HEK293T (cell line): Measurements from ENCODE around the gene CLDN19.

ENCODE experiments used
- ARNT ChIP-seq: fragments of 450-650 bp; IDR thresholded peaks from 2 replicates; pipeline ENCODE4 v1.6.1; 2017; ENCODE audit warnings: mild to moderate bottlenecking
- FOXA1 ChIP-seq: fragments of 450-650 bp; IDR thresholded peaks from 2 replicates; pipeline ENCODE4 v1.6.1; 2016; ENCODE audit warnings: mild to moderate bottlenecking
- LEF1 ChIP-seq: fragments of 450-650 bp; IDR thresholded peaks from 2 replicates; pipeline ENCODE4 v1.6.1; 2017; ENCODE audit warnings: mild to moderate bottlenecking, borderline replicate concordance
- NFRKB ChIP-seq: fragments of 450-650 bp; IDR thresholded peaks from 2 replicates; pipeline ENCODE4 v1.6.1; 2016; ENCODE audit warnings: mild to moderate bottlenecking, moderate library complexity
- SP1 ChIP-seq: fragments of 450-650 bp; IDR thresholded peaks from 2 replicates; pipeline ENCODE4 v1.6.1; 2017
- SUZ12 ChIP-seq: fragments of 450-650 bp; IDR thresholded peaks from 2 replicates; pipeline ENCODE4 v1.6.1; 2016; ENCODE audit warnings: mild to moderate bottlenecking

GRCh38 chr1:42784547-42784945, 44.5 kb upstream of the CLDN19 start:
- TF ChIP-seq LEF1 = no peak
- TF ChIP-seq NFRKB = no peak
- no peak for TF ChIP-seq SP1
- TF ChIP-seq ARNT = no peak
- no peak for TF ChIP-seq SUZ12
- TF ChIP-seq FOXA1 = no peak
